ENCODE measurements around the gene RAMP3.

Gene RAMP3

GRCh38 chr7:45149606-45150005 is 8.0 kb upstream of the RAMP3 start:
- H3K9ac ChIP-seq (ENCODE audit: low read depth, low read length, poor library complexity, severe bottlenecking) = no peak overlapping the region
- no peak overlapping the region for H3K4me2 ChIP-seq (ENCODE audit: low read depth, low read length, poor library complexity, severe bottlenecking)
- H3F3A ChIP-seq (ENCODE audit: low read depth) = no peaks in the 10 kb centered on the region
- peaks cover 10% of the 10 kb centered on the region for H3K4me1 ChIP-seq (ENCODE audit: insufficient read depth, low read length, poor library complexity, severe bottlenecking)
- H3K9me2 ChIP-seq (replicated peaks; ENCODE audit: low read depth, low read length) = no peaks in the 10 kb centered on the region
- H4K20me1 ChIP-seq (ENCODE audit: insufficient read depth, low read length, poor library complexity, severe bottlenecking) = no peaks in the 10 kb centered on the region
- no peak overlapping the region for H2AFZ ChIP-seq (ENCODE audit: low read length)
- no peak for TF ChIP-seq EZH2phosphoT487 (IDR thresholded peaks at IDR 0.05; ENCODE audit: borderline replicate concordance)
- TF ChIP-seq, protein P1, sequence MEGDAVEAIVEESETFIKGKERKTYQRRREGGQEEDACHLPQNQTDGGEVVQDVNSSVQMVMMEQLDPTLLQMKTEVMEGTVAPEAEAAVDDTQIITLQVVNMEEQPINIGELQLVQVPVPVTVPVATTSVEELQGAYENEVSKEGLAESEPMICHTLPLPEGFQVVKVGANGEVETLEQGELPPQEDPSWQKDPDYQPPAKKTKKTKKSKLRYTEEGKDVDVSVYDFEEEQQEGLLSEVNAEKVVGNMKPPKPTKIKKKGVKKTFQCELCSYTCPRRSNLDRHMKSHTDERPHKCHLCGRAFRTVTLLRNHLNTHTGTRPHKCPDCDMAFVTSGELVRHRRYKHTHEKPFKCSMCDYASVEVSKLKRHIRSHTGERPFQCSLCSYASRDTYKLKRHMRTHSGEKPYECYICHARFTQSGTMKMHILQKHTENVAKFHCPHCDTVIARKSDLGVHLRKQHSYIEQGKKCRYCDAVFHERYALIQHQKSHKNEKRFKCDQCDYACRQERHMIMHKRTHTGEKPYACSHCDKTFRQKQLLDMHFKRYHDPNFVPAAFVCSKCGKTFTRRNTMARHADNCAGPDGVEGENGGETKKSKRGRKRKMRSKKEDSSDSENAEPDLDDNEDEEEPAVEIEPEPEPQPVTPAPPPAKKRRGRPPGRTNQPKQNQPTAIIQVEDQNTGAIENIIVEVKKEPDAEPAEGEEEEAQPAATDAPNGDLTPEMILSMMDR (conservative IDR thresholded peaks at IDR 0.05; ENCODE audit: low read length) = no peak
- no peaks in the 10 kb centered on the region for H3K27me3 ChIP-seq (ENCODE audit: insufficient read depth, low read length, poor library complexity, severe bottlenecking)
- H3K4me3 ChIP-seq (ENCODE audit: low read length, poor library complexity, severe bottlenecking) = no peak overlapping the region
- H3K36me3 ChIP-seq (ENCODE audit: insufficient read depth, low read length) = no peaks in the 10 kb centered on the region
- no peaks in the 10 kb centered on the region for H3K79me2 ChIP-seq (ENCODE audit: insufficient read depth, low read length)
- H3K9me3 ChIP-seq (ENCODE audit: insufficient read depth, low read depth, low read length) = no peaks in the 10 kb centered on the region

DNA sequence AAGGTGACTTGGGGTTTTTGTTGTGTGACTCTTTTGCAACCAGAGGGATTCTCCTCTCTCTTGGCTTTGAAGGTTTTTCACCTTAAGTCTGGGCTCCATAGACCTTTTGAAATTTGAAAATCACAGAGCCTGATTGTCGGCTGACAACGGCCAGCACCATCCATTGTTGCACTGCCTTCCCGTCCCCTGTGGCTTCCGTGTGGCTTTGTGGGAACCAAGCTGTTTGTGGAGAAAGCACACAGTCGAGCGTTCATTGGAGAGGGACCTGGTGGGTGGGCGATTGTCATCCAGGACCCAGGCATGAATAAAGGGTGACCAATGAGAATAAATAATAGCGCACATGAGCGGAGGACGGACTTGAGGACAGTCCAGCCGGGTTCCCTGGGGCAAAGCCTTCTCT is 7.4 kb upstream of the RAMP3 start:
- Histone ChIP-seq H3K9me2 (replicated peaks; ENCODE audit: low read depth, low read length) (no peaks in the 10 kb centered on the region), H3K9me3 (ENCODE audit: insufficient read depth, low read depth, low read length) (no peaks in the 10 kb centered on the region), H3K9ac (ENCODE audit: low read depth, low read length, poor library complexity, severe bottlenecking) (no peak overlapping the region), H3K79me2 (ENCODE audit: insufficient read depth, low read length) (no peaks in the 10 kb centered on the region), H3K36me3 (ENCODE audit: insufficient read depth, low read length) (no peaks in the 10 kb centered on the region), H3K27me3 (ENCODE audit: insufficient read depth, low read length, poor library complexity, severe bottlenecking) (no peaks in the 10 kb centered on the region), H2AFZ (ENCODE audit: low read length) (no peak overlapping the region), H3K4me2 (ENCODE audit: low read depth, low read length, poor library complexity, severe bottlenecking) (no peak overlapping the region), H3K4me3 (ENCODE audit: low read length, poor library complexity, severe bottlenecking) (no peak overlapping the region), H4K20me1 (ENCODE audit: insufficient read depth, low read length, poor library complexity, severe bottlenecking) (no peaks in the 10 kb centered on the region), H3F3A (ENCODE audit: low read depth) (no peaks in the 10 kb centered on the region), H3K4me1 (ENCODE audit: insufficient read depth, low read length, poor library complexity, severe bottlenecking) (peaks cover 10% of the 10 kb centered on the region)
- TF ChIP-seq, protein P1 (conservative IDR thresholded peaks at IDR 0.05; ENCODE audit: low read length) = no peak
- TF ChIP-seq EZH2phosphoT487 (IDR thresholded peaks at IDR 0.05; ENCODE audit: borderline replicate concordance) = no peak

DNA sequence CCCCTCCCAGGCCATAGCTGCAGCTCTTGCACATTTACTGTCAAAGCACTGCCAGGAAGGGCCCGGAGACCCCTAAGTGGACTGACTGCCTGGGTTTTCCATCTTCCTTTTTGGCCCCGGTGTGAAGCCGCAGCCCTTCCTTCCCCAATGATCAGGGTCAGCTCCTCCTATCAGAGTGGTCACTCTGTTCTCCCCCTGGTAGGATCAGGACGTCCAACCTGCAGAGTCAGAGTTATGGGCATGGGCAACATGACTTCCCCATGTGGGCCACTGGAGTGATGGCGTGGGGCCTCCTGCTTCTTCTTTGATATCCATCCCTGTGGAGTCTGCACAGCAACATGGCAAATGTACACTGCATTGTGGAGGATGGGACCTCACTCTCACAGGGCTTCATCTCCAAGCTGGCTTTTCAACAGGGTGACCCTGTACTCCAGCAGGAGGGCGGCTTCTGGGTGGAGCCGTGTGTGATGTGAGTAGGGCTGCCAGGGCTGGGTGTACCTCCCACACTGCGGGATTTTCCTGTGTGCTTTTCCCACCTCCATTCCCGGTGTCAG is 6.4 kb upstream of the RAMP3 start:
- H3K9me2 ChIP-seq (replicated peaks; ENCODE audit: low read depth, low read length) = no peaks in the 10 kb centered on the region
- H3K79me2 ChIP-seq (ENCODE audit: insufficient read depth, low read length) = no peaks in the 10 kb centered on the region
- no peak overlapping the region for H3K4me3 ChIP-seq (ENCODE audit: low read length, poor library complexity, severe bottlenecking)
- no peak overlapping the region for H3K4me2 ChIP-seq (ENCODE audit: low read depth, low read length, poor library complexity, severe bottlenecking)
- no peak for TF ChIP-seq EZH2phosphoT487 (IDR thresholded peaks at IDR 0.05; ENCODE audit: borderline replicate concordance)
- no peaks in the 10 kb centered on the region for H3K36me3 ChIP-seq (ENCODE audit: insufficient read depth, low read length)
- peaks cover 10% of the 10 kb centered on the region for H3K4me1 ChIP-seq (ENCODE audit: insufficient read depth, low read length, poor library complexity, severe bottlenecking)
- no peak overlapping the region for H2AFZ ChIP-seq (ENCODE audit: low read length)
- H4K20me1 ChIP-seq (ENCODE audit: insufficient read depth, low read length, poor library complexity, severe bottlenecking) = no peaks in the 10 kb centered on the region
- no peaks in the 10 kb centered on the region for H3K9me3 ChIP-seq (ENCODE audit: insufficient read depth, low read depth, low read length)
- H3F3A ChIP-seq (ENCODE audit: low read depth) = no peaks in the 10 kb centered on the region
- H3K27me3 ChIP-seq (ENCODE audit: insufficient read depth, low read length, poor library complexity, severe bottlenecking) = no peaks in the 10 kb centered on the region
- no peak overlapping the region for H3K9ac ChIP-seq (ENCODE audit: low read depth, low read length, poor library complexity, severe bottlenecking)

- no peak overlapping the region for H3K9ac ChIP-seq (ENCODE audit: low read depth, low read length, poor library complexity, severe bottlenecking)
- no peaks in the 10 kb centered on the region for H4K20me1 ChIP-seq (ENCODE audit: insufficient read depth, low read length, poor library complexity, severe bottlenecking)
- H3K79me2 ChIP-seq (ENCODE audit: insufficient read depth, low read length) = no peaks in the 10 kb centered on the region
- no peaks in the 10 kb centered on the region for H3K9me3 ChIP-seq (ENCODE audit: insufficient read depth, low read depth, low read length)
- TF ChIP-seq EZH2phosphoT487 (IDR thresholded peaks at IDR 0.05; ENCODE audit: borderline replicate concordance) = no peak
- TF ChIP-seq, protein P1 (conservative IDR thresholded peaks at IDR 0.05; ENCODE audit: low read length) = no peak
- H3F3A ChIP-seq (ENCODE audit: low read depth) = no peaks in the 10 kb centered on the region
- no peaks in the 10 kb centered on the region for H3K9me2 ChIP-seq (replicated peaks; ENCODE audit: low read depth, low read length)
- no peaks in the 10 kb centered on the region for H3K27me3 ChIP-seq (ENCODE audit: insufficient read depth, low read length, poor library complexity, severe bottlenecking)
- no peak overlapping the region for H3K4me2 ChIP-seq (ENCODE audit: low read depth, low read length, poor library complexity, severe bottlenecking)
- no peaks in the 10 kb centered on the region for H3K36me3 ChIP-seq (ENCODE audit: insufficient read depth, low read length)
- H2AFZ ChIP-seq (ENCODE audit: low read length) = no peak overlapping the region
- peaks cover 10% of the 10 kb centered on the region for H3K4me1 ChIP-seq (ENCODE audit: insufficient read depth, low read length, poor library complexity, severe bottlenecking)
- H3K4me3 ChIP-seq (ENCODE audit: low read length, poor library complexity, severe bottlenecking) = no peak overlapping the region
Observed at GRCh38 chr7:45151967-45152366, 5.6 kb upstream of the RAMP3 start.

Data from Loucy (cell line).